HepG2 (cell line): Measurements from ENCODE around the gene RASAL1. TPM values are rescaled to one million over a fixed set of nuclear protein-coding genes. Genes with fewer than 3 reads are reported as not detected.

Experiments used
- ADNP ChIP-seq: sonication (generic); formaldehyde crosslinking; IDR thresholded peaks from 2 replicates; pipeline ENCODE4 v1.4.0; 2020; ENCODE audit warnings: missing genetic modification reagents
- BCL6 ChIP-seq: IDR thresholded peaks from 2 replicates; pipeline ENCODE4 v1.6.1; 2016; ENCODE audit warnings: missing genetic modification reagents, missing compliant biosample characterization
- CENPT ChIP-seq: sonication (generic); formaldehyde crosslinking; IDR thresholded peaks from 2 replicates; pipeline ENCODE4 v1.8.0; 2022; ENCODE audit warnings: low read depth, mild to moderate bottlenecking, moderate library complexity, missing genetic modification reagents
- DNMT1 ChIP-seq: sonication (generic); formaldehyde crosslinking; IDR thresholded peaks from 2 replicates; pipeline ENCODE4 v1.5.1; 2020; ENCODE audit warnings: mild to moderate bottlenecking, missing genetic modification reagents
- HNRNPLL ChIP-seq: fragments of 200-400 bp; formaldehyde crosslinking; IDR thresholded peaks from 2 replicates; pipeline ENCODE4 v1.6.1; 2017; ENCODE audit warnings: mild to moderate bottlenecking, low read depth, low read length; ENCODE audit not compliant: poor library complexity, severe bottlenecking
- KLF16 ChIP-seq, 2 experiments: sonication (generic) in 1 of 2; formaldehyde crosslinking in 1 of 2; IDR thresholded peaks; 2 replicates each; pipeline versions ENCODE4 v1.6.1 to v1.8.0; 2016 to 2023; ENCODE audit warnings: missing genetic modification reagents in 2 of 2, missing compliant biosample characterization in 1 of 2
- LCORL ChIP-seq, 2 experiments: fragments of 450-650 bp in 1 of 2; sonication (generic) in 1 of 2; formaldehyde crosslinking in 1 of 2; IDR thresholded peaks; 2 replicates each; pipeline versions ENCODE4 v1.5.0 to v1.6.1; 2017 to 2020; ENCODE audit warnings: antibody characterized with exemption in 1 of 2, missing genetic modification reagents in 1 of 2
- RAD21 ChIP-seq: fragments of 450-650 bp; formaldehyde crosslinking; IDR thresholded peaks from 2 replicates; pipeline ENCODE4 v1.5.0; 2020; ENCODE audit warnings: mild to moderate bottlenecking
- ZFP41 ChIP-seq: sonication (generic); formaldehyde crosslinking; IDR thresholded peaks from 2 replicates; pipeline ENCODE4 v1.4.0; 2020; ENCODE audit warnings: mild to moderate bottlenecking, missing genetic modification reagents, borderline replicate concordance
- ZNF234 ChIP-seq: sonication (generic); formaldehyde crosslinking; conservative IDR thresholded peaks from 2 replicates; pipeline ENCODE4 v1.5.1; 2020; ENCODE audit warnings: mild to moderate bottlenecking, missing genetic modification reagents
- ZNF331 ChIP-seq: sonication (generic); formaldehyde crosslinking; IDR thresholded peaks from 2 replicates; pipeline ENCODE4 v1.4.0; 2020; ENCODE audit warnings: missing genetic modification reagents
- ZNF782 ChIP-seq: sonication (generic); formaldehyde crosslinking; IDR thresholded peaks from 2 replicates; pipeline ENCODE4 v1.4.0; 2020; ENCODE audit warnings: missing genetic modification reagents, mild to moderate bottlenecking, borderline replicate concordance
- ZNF83 ChIP-seq: sonication (generic); formaldehyde crosslinking; IDR thresholded peaks from 2 replicates; pipeline ENCODE4 v1.4.0; 2020; ENCODE audit warnings: missing genetic modification reagents, mild to moderate bottlenecking, borderline replicate concordance
- polyA plus RNA-seq, 8 experiments: library from polyadenylated mRNA; depleted of rRNA in 3 of 8; stranded (reverse) in 7 of 8; unstranded in 1 of 8; fragments of >200 nt; fragmentation: Illumina TruSeq in 4 of 8; extraction: Trizol in 4 of 8; gene quantifications; 2 replicates each; pipeline versions ENCODE4 v1.2.1 to v1.2.3, GENCODE V29; 2011 to 2016; ENCODE audit warnings: low read depth in 4 of 8, missing spikeins in 1 of 8, mixed read lengths in 1 of 8; ENCODE audit not compliant: insufficient read depth in 1 of 8
- total RNA-seq, 5 experiments: library from RNA; depleted of rRNA; stranded (reverse); fragments of >200 nt; fragmentation: Illumina TruSeq; extraction: Trizol; gene quantifications; 2 replicates each; pipeline ENCODE4 v1.2.3, GENCODE V29; 2016; ENCODE audit warnings: low read depth in 1 of 5
- TF ChIP-seq, protein P1 (sequence below): sonication (generic); formaldehyde crosslinking; IDR thresholded peaks from 2 replicates; pipeline ENCODE4 v1.4.0; 2020; ENCODE audit warnings: missing genetic modification reagents
- TF ChIP-seq, protein P2 (sequence below): sonication (generic); formaldehyde crosslinking; IDR thresholded peaks from 2 replicates; pipeline ENCODE4 v1.5.0; 2020; ENCODE audit warnings: missing genetic modification reagents, mild to moderate bottlenecking, borderline replicate concordance
- TF ChIP-seq, protein P3 (sequence below): IDR thresholded peaks from 2 replicates; pipeline ENCODE4 v1.6.1; 2016; ENCODE audit warnings: missing compliant biosample characterization, missing genetic modification reagents, borderline replicate concordance
- TF ChIP-seq, protein P4 (sequence below): sonication (generic); formaldehyde crosslinking; IDR thresholded peaks from 2 replicates; pipeline ENCODE4 v1.9.0; 2021; ENCODE audit warnings: missing genetic modification reagents, borderline replicate concordance
- TF ChIP-seq, protein P5 (sequence below): sonication (generic); formaldehyde crosslinking; IDR thresholded peaks from 2 replicates; pipeline ENCODE4 v1.8.1; 2023; ENCODE audit warnings: missing genetic modification reagents, mild to moderate bottlenecking, borderline replicate concordance

The RASAL1 gene
- total and polyA plus RNA-seq, 2 of the 13 experiments (the other 11 are each of a cell fraction or from before 2014, with no cell fraction given) = not detected

- TF ChIP-seq, protein P1, sequence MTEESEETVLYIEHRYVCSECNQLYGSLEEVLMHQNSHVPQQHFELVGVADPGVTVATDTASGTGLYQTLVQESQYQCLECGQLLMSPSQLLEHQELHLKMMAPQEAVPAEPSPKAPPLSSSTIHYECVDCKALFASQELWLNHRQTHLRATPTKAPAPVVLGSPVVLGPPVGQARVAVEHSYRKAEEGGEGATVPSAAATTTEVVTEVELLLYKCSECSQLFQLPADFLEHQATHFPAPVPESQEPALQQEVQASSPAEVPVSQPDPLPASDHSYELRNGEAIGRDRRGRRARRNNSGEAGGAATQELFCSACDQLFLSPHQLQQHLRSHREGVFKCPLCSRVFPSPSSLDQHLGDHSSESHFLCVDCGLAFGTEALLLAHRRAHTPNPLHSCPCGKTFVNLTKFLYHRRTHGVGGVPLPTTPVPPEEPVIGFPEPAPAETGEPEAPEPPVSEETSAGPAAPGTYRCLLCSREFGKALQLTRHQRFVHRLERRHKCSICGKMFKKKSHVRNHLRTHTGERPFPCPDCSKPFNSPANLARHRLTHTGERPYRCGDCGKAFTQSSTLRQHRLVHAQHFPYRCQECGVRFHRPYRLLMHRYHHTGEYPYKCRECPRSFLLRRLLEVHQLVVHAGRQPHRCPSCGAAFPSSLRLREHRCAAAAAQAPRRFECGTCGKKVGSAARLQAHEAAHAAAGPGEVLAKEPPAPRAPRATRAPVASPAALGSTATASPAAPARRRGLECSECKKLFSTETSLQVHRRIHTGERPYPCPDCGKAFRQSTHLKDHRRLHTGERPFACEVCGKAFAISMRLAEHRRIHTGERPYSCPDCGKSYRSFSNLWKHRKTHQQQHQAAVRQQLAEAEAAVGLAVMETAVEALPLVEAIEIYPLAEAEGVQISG (CRISPR knock-in tag) = 0 out of 2 replicates have a peak, but pooled peaks have one; percentile 21
- TF ChIP-seq, protein P2, sequence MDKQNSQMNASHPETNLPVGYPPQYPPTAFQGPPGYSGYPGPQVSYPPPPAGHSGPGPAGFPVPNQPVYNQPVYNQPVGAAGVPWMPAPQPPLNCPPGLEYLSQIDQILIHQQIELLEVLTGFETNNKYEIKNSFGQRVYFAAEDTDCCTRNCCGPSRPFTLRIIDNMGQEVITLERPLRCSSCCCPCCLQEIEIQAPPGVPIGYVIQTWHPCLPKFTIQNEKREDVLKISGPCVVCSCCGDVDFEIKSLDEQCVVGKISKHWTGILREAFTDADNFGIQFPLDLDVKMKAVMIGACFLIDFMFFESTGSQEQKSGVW (CRISPR knock-in tag) = no peak
- TF ChIP-seq LCORL (IDR thresholded peaks at IDR 0.05) = no peak
- peak; percentile 62; the same call in 1 of the 2 replicates for TF ChIP-seq LCORL (CRISPR knock-in tag; IDR thresholded peaks at IDR 0.05)
- peak; percentile 86 for TF ChIP-seq RAD21 (CRISPR knock-in tag)
- TF ChIP-seq ZNF331 (CRISPR knock-in tag) = 0 out of 2 replicates have a peak, but pooled peaks have one; percentile 24
- TF ChIP-seq KLF16 (CRISPR knock-in tag; IDR thresholded peaks at IDR 0.05) = no peak
- no peak for TF ChIP-seq ZNF83 (CRISPR knock-in tag)
- TF ChIP-seq, protein P3, sequence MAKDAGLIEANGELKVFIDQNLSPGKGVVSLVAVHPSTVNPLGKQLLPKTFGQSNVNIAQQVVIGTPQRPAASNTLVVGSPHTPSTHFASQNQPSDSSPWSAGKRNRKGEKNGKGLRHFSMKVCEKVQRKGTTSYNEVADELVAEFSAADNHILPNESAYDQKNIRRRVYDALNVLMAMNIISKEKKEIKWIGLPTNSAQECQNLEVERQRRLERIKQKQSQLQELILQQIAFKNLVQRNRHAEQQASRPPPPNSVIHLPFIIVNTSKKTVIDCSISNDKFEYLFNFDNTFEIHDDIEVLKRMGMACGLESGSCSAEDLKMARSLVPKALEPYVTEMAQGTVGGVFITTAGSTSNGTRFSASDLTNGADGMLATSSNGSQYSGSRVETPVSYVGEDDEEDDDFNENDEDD = peak; percentile 30; the same call in 1 of the 2 replicates
- 0 out of 2 replicates have a peak, but pooled peaks have one; percentile 16 for TF ChIP-seq BCL6 (CRISPR knock-in tag)
- 0 out of 2 replicates have a peak, but pooled peaks have one; percentile 41 for TF ChIP-seq CENPT (CRISPR knock-in tag)
- peak; percentile 28; the same call in 1 of the 2 replicates for TF ChIP-seq ZFP41 (CRISPR knock-in tag)
- peak; percentile 55 for TF ChIP-seq HNRNPLL
- no peak for TF ChIP-seq ADNP (CRISPR knock-in tag)
- no peak for TF ChIP-seq ZNF234 (CRISPR knock-in tag)
- TF ChIP-seq, protein P4, sequence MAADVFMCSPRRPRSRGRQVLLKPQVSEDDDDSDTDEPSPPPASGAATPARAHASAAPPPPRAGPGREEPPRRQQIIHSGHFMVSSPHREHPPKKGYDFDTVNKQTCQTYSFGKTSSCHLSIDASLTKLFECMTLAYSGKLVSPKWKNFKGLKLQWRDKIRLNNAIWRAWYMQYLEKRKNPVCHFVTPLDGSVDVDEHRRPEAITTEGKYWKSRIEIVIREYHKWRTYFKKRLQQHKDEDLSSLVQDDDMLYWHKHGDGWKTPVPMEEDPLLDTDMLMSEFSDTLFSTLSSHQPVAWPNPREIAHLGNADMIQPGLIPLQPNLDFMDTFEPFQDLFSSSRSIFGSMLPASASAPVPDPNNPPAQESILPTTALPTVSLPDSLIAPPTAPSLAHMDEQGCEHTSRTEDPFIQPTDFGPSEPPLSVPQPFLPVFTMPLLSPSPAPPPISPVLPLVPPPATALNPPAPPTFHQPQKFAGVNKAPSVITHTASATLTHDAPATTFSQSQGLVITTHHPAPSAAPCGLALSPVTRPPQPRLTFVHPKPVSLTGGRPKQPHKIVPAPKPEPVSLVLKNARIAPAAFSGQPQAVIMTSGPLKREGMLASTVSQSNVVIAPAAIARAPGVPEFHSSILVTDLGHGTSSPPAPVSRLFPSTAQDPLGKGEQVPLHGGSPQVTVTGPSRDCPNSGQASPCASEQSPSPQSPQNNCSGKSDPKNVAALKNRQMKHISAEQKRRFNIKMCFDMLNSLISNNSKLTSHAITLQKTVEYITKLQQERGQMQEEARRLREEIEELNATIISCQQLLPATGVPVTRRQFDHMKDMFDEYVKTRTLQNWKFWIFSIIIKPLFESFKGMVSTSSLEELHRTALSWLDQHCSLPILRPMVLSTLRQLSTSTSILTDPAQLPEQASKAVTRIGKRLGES = no peak
- peak; percentile 49; the same call in 1 of the 2 replicates for TF ChIP-seq ZNF782 (CRISPR knock-in tag)
- TF ChIP-seq, protein P5, sequence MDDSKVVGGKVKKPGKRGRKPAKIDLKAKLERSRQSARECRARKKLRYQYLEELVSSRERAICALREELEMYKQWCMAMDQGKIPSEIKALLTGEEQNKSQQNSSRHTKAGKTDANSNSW = no peak
- no peak; the same call in 1 of the 2 replicates for TF ChIP-seq DNMT1
Measured at GRCh38 chr12:113152835-113153814, 17.6 kb upstream of the RASAL1 start (continued).
